SH-SY5Y (cell line): ENCODE measurements around the gene ZSCAN2.

ENCODE experiments used
- GATA2 ChIP-seq: IDR thresholded peaks from 2 replicates; pipeline ENCODE4 v1.6.1; 2011; ENCODE audit warnings: mild to moderate bottlenecking, low read depth, low read length
- GATA3 ChIP-seq: IDR thresholded peaks from 2 replicates; pipeline ENCODE4 v1.6.1; 2011; ENCODE audit warnings: low read depth, mild to moderate bottlenecking, low read length, moderate library complexity

GRCh38 chr15:84595660-84596059 is 5.1 kb upstream of the ZSCAN2 start:
- TF ChIP-seq GATA2 (no peak), GATA3 (no peak)
